ENCODE measurements around the gene NT5DC3.

- no peak for TF ChIP-seq ARNT (IDR thresholded peaks at IDR 0.05)
- TF ChIP-seq SUZ12 (IDR thresholded peaks at IDR 0.05), result no peak
- no peak for TF ChIP-seq FOXM1 (IDR thresholded peaks at IDR 0.05; ENCODE audit: borderline replicate concordance)
- TF ChIP-seq ELF4 (IDR thresholded peaks at IDR 0.05), result no peak
- TF ChIP-seq TARDBP (IDR thresholded peaks at IDR 0.05), result no peak
- no peak for TF ChIP-seq BHLHE40 (IDR thresholded peaks at IDR 0.05; ENCODE audit: borderline replicate concordance)
- TF ChIP-seq ZNF384 (IDR thresholded peaks at IDR 0.05), result no peak
- no peak for TF ChIP-seq SP1 (IDR thresholded peaks at IDR 0.05)
Measured at GRCh38 chr12:103778781-103779180, 62.3 kb downstream of the NT5DC3 start.

Data from HEK293T (cell line).